ENCODE results near the gene PTH2. TPM values are rescaled to one million over a fixed set of nuclear protein-coding genes. Genes with fewer than 3 reads are reported as not detected.
"Not testable (repeated sequence)": the region's sequence is repeated elsewhere in the genome, so short reads cannot be mapped to it uniquely, and the experiment has no call there.

The PTH2 gene
- total RNA-seq, 1 donor from 2014 or later, result not detected

DNA sequence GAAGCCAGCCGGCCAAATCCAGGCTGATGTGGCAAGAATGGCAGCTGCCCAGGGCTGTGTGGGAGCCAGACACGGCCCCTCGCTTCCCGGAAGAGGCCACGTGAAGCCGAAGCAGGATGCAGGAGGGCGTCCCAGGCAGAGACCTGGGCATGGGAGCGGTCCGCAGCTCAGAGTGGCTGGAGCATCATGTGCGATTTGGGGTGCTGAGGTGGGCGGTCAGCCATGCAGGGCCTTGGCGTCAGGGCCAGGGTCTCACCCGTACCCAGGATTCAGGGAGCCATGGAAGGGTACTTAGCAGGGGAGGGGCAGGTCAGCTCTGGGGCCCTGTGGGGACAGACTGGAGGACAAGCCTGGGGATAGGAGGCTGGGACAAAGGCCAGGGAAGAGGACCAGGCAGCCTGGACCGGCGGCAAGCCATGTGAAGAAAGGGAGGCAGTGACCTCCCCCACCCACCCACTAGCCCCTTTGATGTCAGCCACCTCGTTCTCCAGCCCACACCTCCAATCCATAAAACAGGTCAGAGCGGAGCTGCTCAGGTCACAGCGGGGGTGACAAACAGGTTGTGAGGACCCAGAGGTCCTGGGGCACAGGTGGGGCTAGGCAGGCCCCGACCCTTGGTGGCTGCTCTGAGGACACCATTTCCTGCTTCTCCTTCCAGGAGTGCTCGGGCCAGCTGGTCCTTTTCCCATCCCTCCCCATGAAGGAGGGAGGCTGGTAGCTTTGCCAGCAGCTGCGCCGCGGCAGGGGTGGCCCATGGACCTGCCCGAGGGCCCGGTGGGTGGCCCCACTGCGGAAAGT lies 32.9 kb downstream of the PTH2 start:
- DNase-seq (ENCODE audit: extremely low read depth, low read depth, low spot score), result no peak

DNA sequence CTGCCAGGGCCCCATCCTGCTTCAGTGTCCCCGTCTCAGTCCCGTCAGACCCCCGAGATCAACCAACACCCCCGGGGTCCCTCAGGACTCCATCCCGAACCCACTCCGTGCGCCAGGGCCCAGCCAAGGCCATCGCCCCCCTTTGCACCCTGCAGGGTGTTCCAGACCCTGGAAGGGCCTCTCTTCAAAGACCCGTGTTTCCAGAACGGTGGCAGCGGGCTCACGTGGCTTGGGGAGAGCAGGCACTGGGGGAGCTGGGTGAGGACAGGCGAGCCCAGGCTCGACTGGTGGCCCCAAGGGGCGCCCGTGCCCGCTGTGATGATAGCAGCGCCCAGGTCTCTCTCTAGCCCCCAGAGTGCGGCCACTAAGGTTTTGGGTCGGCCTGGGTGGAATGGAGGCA lies 33.8 kb downstream of the PTH2 start:
- DNase-seq (ENCODE audit: extremely low read depth, low read depth, low spot score), result no peak

DNA sequence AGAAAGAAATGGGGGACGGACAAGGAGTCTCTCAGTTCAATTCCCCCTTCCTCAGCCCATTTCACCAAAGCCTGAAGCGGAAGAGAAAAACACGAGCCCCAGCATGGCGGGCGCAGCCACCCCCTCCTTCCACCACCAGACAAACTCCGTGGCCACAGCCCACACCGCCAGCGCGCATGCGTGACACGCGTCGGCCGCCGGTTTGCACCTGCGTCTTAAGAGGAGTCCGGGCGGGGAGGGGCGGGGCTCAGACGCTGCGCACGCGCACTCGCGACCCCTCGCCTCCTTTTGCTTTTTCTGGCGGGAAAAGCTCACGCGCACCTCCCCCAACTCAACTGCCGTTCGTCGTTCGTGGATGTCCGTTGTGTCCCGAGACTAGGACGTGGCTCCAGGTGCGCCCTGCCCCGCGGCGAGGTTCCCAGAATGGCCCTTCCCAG lies 35.3 kb downstream of the PTH2 start, which contains the start of gene KASH5:
Gene KASH5, plus strand, starts transcription at position 314 of the 437 bp plus-strand sequence. CDS start 2,635 bp downstream, outside the sequence.
- DNase-seq (ENCODE audit: extremely low read depth, low read depth, low spot score), result no peak

DNA sequence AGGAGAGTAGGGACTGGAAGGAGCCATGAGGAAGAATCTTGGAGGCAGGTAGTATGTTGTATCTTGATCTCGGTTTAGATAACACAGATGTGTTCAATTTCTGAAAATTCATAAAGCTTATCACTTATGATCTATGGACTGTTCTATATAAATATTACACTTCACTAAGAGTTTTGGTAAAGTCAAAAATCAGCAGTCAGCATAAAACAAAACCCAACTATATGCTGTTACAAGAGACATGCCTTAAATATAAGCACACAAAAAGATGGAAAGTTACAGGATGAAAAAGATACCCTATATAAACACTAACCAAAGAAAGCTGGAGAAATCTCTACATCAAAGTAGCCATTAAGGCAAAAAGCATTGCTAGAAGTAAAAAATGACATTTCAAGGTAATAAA lies 39.6 kb downstream of the PTH2 start:
- no peak for DNase-seq (ENCODE audit: extremely low read depth, low read depth, low spot score)

DNA sequence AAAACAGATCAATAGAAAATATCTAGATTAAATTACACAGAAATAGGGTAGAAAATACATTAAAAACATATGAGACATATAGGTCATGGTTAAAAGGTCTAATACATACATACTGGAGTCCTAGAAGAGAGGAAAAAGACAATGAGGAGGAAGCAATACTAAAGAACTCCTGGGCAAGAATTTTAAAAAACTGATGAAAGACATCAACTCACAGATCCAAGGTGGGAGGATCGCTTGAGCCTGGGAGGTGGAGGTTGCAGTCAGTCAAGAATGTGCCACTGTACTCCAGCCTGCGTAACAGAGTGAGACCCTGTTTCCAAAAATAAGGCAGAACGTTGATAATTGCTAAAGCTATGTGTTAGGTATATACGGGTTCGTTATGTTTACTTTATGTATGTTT lies 40.6 kb downstream of the PTH2 start:
- DNase-seq (ENCODE audit: extremely low read depth, low read depth, low spot score), result no peak

DNA sequence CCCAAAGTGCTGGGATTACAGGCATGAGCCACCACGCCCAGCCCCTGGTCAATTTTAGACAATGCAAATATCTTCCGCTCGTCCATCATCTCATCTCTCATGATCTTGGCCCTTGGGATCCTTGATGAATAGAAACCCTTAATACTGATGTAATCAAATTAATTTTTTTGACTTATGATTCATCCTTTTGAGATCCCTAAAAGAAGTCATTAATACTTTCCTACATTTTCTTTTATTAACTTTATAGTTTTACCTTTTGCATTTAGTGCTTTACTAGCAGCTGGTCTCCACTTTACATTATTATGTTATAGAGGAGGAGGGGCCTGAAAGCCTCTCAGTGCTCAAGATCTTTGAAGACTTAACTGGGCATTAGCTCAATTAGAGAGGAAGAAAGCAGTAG lies 42.9 kb downstream of the PTH2 start:
- no peak for DNase-seq (ENCODE audit: extremely low read depth, low read depth, low spot score)

DNA sequence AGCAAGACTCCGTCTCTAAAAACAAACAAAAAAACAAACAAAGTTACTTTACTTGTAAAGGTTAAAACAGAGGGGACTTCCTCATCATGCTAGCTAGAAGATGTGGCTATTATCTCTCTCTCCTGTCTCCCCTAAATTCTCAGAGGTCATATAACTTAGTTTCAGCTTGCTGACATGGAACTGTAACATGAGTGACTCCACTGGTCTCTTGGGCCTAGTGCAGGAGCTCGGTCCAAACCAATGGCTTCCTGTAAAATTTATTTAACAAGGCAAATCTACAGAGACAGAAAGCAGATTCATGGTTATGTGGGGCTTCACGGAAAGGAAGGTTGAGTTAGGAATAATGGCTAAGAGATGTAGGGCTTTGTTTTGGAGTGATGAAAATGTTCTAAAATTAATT lies 44.7 kb downstream of the PTH2 start:
- DNase-seq (ENCODE audit: extremely low read depth, low read depth, low spot score), result no peak

DNA sequence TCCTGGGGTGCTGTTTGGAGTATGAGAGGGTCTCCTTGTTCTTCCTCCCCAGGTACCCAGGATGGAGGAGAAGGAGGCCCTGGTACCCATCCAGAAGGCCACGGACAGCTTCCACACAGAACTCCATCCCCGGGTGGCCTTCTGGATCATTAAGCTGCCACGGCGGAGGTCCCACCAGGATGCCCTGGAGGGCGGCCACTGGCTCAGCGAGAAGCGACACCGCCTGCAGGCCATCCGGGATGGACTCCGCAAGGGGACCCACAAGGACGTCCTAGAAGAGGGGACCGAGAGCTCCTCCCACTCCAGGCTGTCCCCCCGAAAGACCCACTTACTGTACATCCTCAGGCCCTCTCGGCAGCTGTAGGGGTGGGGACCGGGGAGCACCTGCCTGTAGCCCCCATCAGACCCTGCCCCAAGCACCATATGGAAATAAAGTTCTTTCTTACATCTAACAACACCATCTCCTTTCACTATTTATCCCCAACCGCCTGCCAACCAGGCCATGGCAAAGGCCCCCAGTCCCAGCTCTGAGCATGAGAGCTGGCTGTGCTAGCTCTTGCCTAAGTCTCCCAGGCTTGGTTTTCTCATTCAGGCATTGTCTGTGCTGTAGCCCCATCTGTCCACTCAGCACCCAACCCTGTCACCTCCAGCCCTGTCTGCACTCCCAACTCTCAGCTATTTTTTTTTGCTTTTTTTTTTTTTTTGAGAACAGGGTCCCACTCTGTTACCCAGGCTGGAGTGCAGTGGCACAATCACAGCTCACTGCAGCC lies 48.4 kb downstream of the PTH2 start:
- DNase-seq (ENCODE audit: extremely low read depth, low read depth, low spot score), result no peak

DNA sequence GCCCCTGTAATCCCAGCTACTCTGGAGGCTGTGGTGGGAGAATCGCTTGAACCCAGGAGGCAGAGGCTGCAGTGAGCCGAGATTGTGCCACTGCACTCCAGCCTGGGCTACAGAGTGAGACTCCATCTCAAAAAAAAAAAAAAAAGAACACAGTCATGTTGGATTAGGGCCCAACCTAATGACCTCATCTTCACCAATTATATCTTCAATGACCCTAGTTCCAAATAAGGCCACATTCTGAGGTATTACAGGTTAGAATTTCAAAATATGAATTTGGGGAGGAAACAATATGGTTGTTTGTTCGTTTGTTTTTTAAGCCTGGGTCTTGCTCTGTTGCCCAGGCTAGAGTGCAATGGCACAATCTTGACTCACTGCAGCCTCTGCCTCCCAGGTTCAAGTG lies 50.1 kb downstream of the PTH2 start:
- not testable (repeated sequence) for DNase-seq (ENCODE audit: extremely low read depth, low read depth, low spot score)

Other genes starting within 250 kb of the PTH2 start
- 1.3 and 2.3 TPM in 2 replicates for gene SLC6A16, start 98.2 kb downstream of the PTH2 start, total RNA-seq
- not detected in 2 replicates for gene CD37, start 88.0 kb downstream of the PTH2 start, total RNA-seq
- 55.2 and 58.0 TPM in 2 replicates for gene TEAD2, start 61.0 kb downstream of the PTH2 start, total RNA-seq
- gene DKKL1, start 59.6 kb downstream of the PTH2 start, total RNA-seq, result 0.19 and 1.6 TPM in 2 replicates
- gene KASH5, start 35.2 kb downstream of the PTH2 start, total RNA-seq, result not detected in 2 replicates
- gene GFY, start 1.9 kb upstream of the PTH2 start, total RNA-seq, result not detected in 2 replicates
- not detected in 2 replicates for gene SLC17A7, start 18.1 kb upstream of the PTH2 start, total RNA-seq
- 66.3 and 85.3 TPM in 2 replicates for gene PIH1D1, start 28.4 kb upstream of the PTH2 start, total RNA-seq
- gene ALDH16A1, start 29.8 kb upstream of the PTH2 start, total RNA-seq, result 50.8 and 51.3 TPM in 2 replicates
- 3.1 and 4.4 TPM in 2 replicates for gene FLT3LG, start 50.8 kb upstream of the PTH2 start, total RNA-seq
- 1,767 and 2,462 TPM in 2 replicates for gene RPL13A, start 64.2 kb upstream of the PTH2 start, total RNA-seq
- 3,090 and 4,095 TPM in 2 replicates for gene RPS11, start 73.0 kb upstream of the PTH2 start, total RNA-seq
- 167 and 217 TPM in 2 replicates for gene FCGRT, start 89.2 kb upstream of the PTH2 start, total RNA-seq
- gene RCN3, start 104.6 kb upstream of the PTH2 start, total RNA-seq, result 71.5 and 95.5 TPM in 2 replicates
- 79.9 and 91.1 TPM in 2 replicates for gene NOSIP, start 157.1 kb upstream of the PTH2 start, total RNA-seq
- 1.6 and 12.2 TPM in 2 replicates for gene PRRG2, start 157.9 kb upstream of the PTH2 start, total RNA-seq
- 13.4 and 26.1 TPM in 2 replicates for gene PRR12, start 167.7 kb upstream of the PTH2 start, total RNA-seq
- 110 and 120 TPM in 2 replicates for gene RRAS, start 216.7 kb upstream of the PTH2 start, total RNA-seq
- gene SCAF1, start 218.8 kb upstream of the PTH2 start, total RNA-seq, result 47.0 and 68.6 TPM in 2 replicates
- 36.9 and 46.9 TPM in 2 replicates for gene IRF3, start 242.4 kb upstream of the PTH2 start, total RNA-seq
- gene BCL2L12, start 242.5 kb upstream of the PTH2 start, total RNA-seq, result 18.6 and 21.2 TPM in 2 replicates